ENCODE measurements around the gene VSX1. TPM values are rescaled to one million over a fixed set of nuclear protein-coding genes. Genes with fewer than 3 reads are reported as not detected.

The VSX1 gene
- total and polyA plus RNA-seq, 2 of the 4 experiments (the other 2 are of a cell fraction): not detected

GRCh38 chr20:25037288-25038102, 44.4 kb downstream of the VSX1 start:
- ATAC-seq (ENCODE audit: low read depth) (no peak), DNase-seq (no peak)
- H3K4me3 ChIP-seq (ENCODE audit: insufficient read depth, low read depth, low read length): no peak overlapping the region
- H2AK9ac ChIP-seq (replicated peaks; ENCODE audit: low read depth, low read length, poor library complexity): no peak overlapping the region
- no peak overlapping the region for H3K4ac ChIP-seq (ENCODE audit: low read depth, low read length)
- WGBS, 2 experiments (ENCODE audit: extremely low coverage in 2 of 2, insufficient read length in 1 of 2): 81% methylated on average over 3 of the region's 15 CpGs; no CpG with 5 or more reads in 1 of the 2 experiments
- H3K14ac ChIP-seq (replicated peaks; ENCODE audit: low read depth, low read length): no peak overlapping the region
- no peaks in the 10 kb centered on the region for H3K9me3 ChIP-seq (ENCODE audit: control insufficient read depth, insufficient read depth, low read length)
- H2BK5ac ChIP-seq (ENCODE audit: low read depth, low read length, poor library complexity, severe bottlenecking): no peak overlapping the region
- no peak overlapping the region for H4K8ac ChIP-seq (ENCODE audit: low read depth in 2 of 2, low read length in 2 of 2)
- H3K27ac ChIP-seq (ENCODE audit: insufficient read depth, low read length): no peak overlapping the region
- no TSS peak for BruUV-seq (replicated peaks)
- H2BK120ac ChIP-seq (ENCODE audit: low read depth, low read length): no peak overlapping the region
- peaks cover 7% of the 10 kb centered on the region; the same call in 1 of the 2 replicates for H3K4me1 ChIP-seq (ENCODE audit: control insufficient read depth, insufficient read depth, low read length)
- no peak overlapping the region for H3K9ac ChIP-seq (ENCODE audit: low read depth, low read length)
- H2AK5ac ChIP-seq (ENCODE audit: low read depth, low read length): no peak overlapping the region
- no peak overlapping the region for H4K91ac ChIP-seq (ENCODE audit: insufficient read depth, low read depth, low read length)
- no peak overlapping the region for H2AFZ ChIP-seq (replicated peaks; ENCODE audit: low read length, poor library complexity)
- no peaks in the 10 kb centered on the region for H3K36me3 ChIP-seq (ENCODE audit: control insufficient read depth, insufficient read depth, low read length)
- in situ Hi-C loops (cut with MboI; ENCODE audit: low sequenced_read_pairs): no loop called here
- no peak overlapping the region for H3K23ac ChIP-seq (ENCODE audit: low read depth, low read length)
- H3K9me1 ChIP-seq (ENCODE audit: insufficient read depth, low read length): peaks cover 3% of the 10 kb centered on the region; the same call in 1 of the 2 replicates
- H3K79me1 ChIP-seq (ENCODE audit: low read depth in 1 of 2, low read length in 2 of 2): no peaks in the 10 kb centered on the region
- H3K4me2 ChIP-seq (ENCODE audit: low read depth, low read length): no peak overlapping the region
- no peaks in the 10 kb centered on the region; the same call in 1 of the 2 replicates for H4K20me1 ChIP-seq (ENCODE audit: insufficient read depth, low read length)
- no peak overlapping the region for H3K56ac ChIP-seq (ENCODE audit: extremely low read depth, insufficient read depth, low read length)
- H2BK20ac ChIP-seq (ENCODE audit: low read depth, low read length): no peak overlapping the region
- H4K5ac ChIP-seq (ENCODE audit: low read depth, low read length): no peak overlapping the region
- no peak overlapping the region for H2BK15ac ChIP-seq (ENCODE audit: low read depth, low read length)
- ChIA-PET POLR2A (ENCODE audit: unreplicated experiment) (no interaction called here), CTCF (interaction anchor here (0.6 kb wide), 1 partner anchor 10 kb away, joined by 3 read pairs; no protein-coding TSS in a partner anchor)
- dilution Hi-C loops (cut with HindIII; ENCODE audit: low sequenced_read_pairs, unreplicated experiment): no loop called here
- intact Hi-C loops (cut with micrococcal nuclease): no loop called here
- H3K27me3 ChIP-seq (ENCODE audit: control insufficient read depth, insufficient read depth, low read length): peaks cover 3% of the 10 kb centered on the region
- H3K18ac ChIP-seq (ENCODE audit: low read depth, low read length): no peak overlapping the region
- TF ChIP-seq SMC3 (IDR thresholded peaks at IDR 0.05; ENCODE audit: low read depth, low read length) (no peak), RCOR1 (IDR thresholded peaks at IDR 0.05; ENCODE audit: insufficient replicate concordance, low read length) (no peak), MAFK (IDR thresholded peaks at IDR 0.05; ENCODE audit: low read depth, low read length) (no peak), FOS (IDR thresholded peaks at IDR 0.05; ENCODE audit: low read depth, low read length) (no peak), RFX5 (IDR thresholded peaks at IDR 0.05; ENCODE audit: low read depth, low read length) (no peak), CHD1 (IDR thresholded peaks at IDR 0.05; ENCODE audit: low read depth, low read length) (no peak), MXI1 (IDR thresholded peaks at IDR 0.05; ENCODE audit: borderline replicate concordance, low read depth, low read length) (no peak), POLR2A (IDR thresholded peaks at IDR 0.05; ENCODE audit: low read depth, low read length) (no peak), BHLHE40 (IDR thresholded peaks at IDR 0.05; ENCODE audit: low read depth, low read length) (no peak), CEBPB (IDR thresholded peaks at IDR 0.05; ENCODE audit: low read depth, low read length) (no peak), MAZ (IDR thresholded peaks at IDR 0.05; ENCODE audit: borderline replicate concordance, low read depth, low read length) (no peak), RAD21 (IDR thresholded peaks at IDR 0.05; ENCODE audit: low read length) (no peak)
- TF ChIP-seq, protein P1, sequence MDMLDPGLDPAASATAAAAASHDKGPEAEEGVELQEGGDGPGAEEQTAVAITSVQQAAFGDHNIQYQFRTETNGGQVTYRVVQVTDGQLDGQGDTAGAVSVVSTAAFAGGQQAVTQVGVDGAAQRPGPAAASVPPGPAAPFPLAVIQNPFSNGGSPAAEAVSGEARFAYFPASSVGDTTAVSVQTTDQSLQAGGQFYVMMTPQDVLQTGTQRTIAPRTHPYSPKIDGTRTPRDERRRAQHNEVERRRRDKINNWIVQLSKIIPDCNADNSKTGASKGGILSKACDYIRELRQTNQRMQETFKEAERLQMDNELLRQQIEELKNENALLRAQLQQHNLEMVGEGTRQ (IDR thresholded peaks at IDR 0.05; ENCODE audit: low read depth, low read length): no peak
- TF ChIP-seq, protein P2, sequence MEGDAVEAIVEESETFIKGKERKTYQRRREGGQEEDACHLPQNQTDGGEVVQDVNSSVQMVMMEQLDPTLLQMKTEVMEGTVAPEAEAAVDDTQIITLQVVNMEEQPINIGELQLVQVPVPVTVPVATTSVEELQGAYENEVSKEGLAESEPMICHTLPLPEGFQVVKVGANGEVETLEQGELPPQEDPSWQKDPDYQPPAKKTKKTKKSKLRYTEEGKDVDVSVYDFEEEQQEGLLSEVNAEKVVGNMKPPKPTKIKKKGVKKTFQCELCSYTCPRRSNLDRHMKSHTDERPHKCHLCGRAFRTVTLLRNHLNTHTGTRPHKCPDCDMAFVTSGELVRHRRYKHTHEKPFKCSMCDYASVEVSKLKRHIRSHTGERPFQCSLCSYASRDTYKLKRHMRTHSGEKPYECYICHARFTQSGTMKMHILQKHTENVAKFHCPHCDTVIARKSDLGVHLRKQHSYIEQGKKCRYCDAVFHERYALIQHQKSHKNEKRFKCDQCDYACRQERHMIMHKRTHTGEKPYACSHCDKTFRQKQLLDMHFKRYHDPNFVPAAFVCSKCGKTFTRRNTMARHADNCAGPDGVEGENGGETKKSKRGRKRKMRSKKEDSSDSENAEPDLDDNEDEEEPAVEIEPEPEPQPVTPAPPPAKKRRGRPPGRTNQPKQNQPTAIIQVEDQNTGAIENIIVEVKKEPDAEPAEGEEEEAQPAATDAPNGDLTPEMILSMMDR (conservative IDR thresholded peaks at IDR 0.05; ENCODE audit: low read depth, low read length): no peak
- TF ChIP-seq, protein P3, sequence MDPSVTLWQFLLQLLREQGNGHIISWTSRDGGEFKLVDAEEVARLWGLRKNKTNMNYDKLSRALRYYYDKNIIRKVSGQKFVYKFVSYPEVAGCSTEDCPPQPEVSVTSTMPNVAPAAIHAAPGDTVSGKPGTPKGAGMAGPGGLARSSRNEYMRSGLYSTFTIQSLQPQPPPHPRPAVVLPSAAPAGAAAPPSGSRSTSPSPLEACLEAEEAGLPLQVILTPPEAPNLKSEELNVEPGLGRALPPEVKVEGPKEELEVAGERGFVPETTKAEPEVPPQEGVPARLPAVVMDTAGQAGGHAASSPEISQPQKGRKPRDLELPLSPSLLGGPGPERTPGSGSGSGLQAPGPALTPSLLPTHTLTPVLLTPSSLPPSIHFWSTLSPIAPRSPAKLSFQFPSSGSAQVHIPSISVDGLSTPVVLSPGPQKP (IDR thresholded peaks at IDR 0.05; ENCODE audit: borderline replicate concordance, low read depth, low read length): no peak

All from IMR-90 (cell line).